ENCODE measurements around the gene IL2RA. TPM values are rescaled to one million over a fixed set of nuclear protein-coding genes. Genes with fewer than 3 reads are reported as not detected.
"Not testable (repeated sequence)": the region's sequence is repeated elsewhere in the genome, so short reads cannot be mapped to it uniquely, and the experiment has no call there.

The IL2RA gene
- total RNA-seq, 1 experiment from 2014 or later, result not detected

GRCh38 chr10:6006546-6006945 is 55.6 kb downstream of the IL2RA start:
- Histone ChIP-seq H3K4me1 (ENCODE audit: low read length) (no peaks in the 10 kb centered on the region), H3K9ac (ENCODE audit: low read length) (no peak overlapping the region), H3K4me2 (ENCODE audit: low read depth, low read length, poor library complexity, severe bottlenecking) (no peak overlapping the region), H3K9me2 (replicated peaks; ENCODE audit: insufficient read depth, low read length) (no peaks in the 10 kb centered on the region), H3K79me2 (ENCODE audit: low read length) (no peaks in the 10 kb centered on the region), H4K20me1 (ENCODE audit: insufficient read depth, low read depth, low read length) (no peaks in the 10 kb centered on the region), H3K4me3 (ENCODE audit: low read length) (no peak overlapping the region), H3K36me3 (ENCODE audit: insufficient read depth, low read length) (no peaks in the 10 kb centered on the region), H3K27ac (ENCODE audit: low read length) (no peak overlapping the region), H2AFZ (ENCODE audit: low read length) (no peak overlapping the region), H3K27me3 (ENCODE audit: low read length) (peaks cover 3% of the 10 kb centered on the region; the same call in 1 of the 2 replicates), H3K9me3 (ENCODE audit: low read length) (peaks cover 7% of the 10 kb centered on the region; the same call in 1 of the 2 replicates)
- no peak for DNase-seq

GRCh38 chr10:6005856-6006395 is 56.2 kb downstream of the IL2RA start:
- DNase-seq, result no peak
- Histone ChIP-seq H3K4me1 (ENCODE audit: low read length) (no peaks in the 10 kb centered on the region), H3K36me3 (ENCODE audit: insufficient read depth, low read length) (no peaks in the 10 kb centered on the region), H3K27me3 (ENCODE audit: low read length) (peaks cover 3% of the 10 kb centered on the region; the same call in 1 of the 2 replicates), H3K9ac (ENCODE audit: low read length) (no peak overlapping the region), H3K4me3 (ENCODE audit: low read length) (no peak overlapping the region), H4K20me1 (ENCODE audit: insufficient read depth, low read depth, low read length) (no peaks in the 10 kb centered on the region), H3K79me2 (ENCODE audit: low read length) (no peaks in the 10 kb centered on the region), H3K4me2 (ENCODE audit: low read depth, low read length, poor library complexity, severe bottlenecking) (no peak overlapping the region), H3K27ac (ENCODE audit: low read length) (no peak overlapping the region), H3K9me2 (replicated peaks; ENCODE audit: insufficient read depth, low read length) (no peaks in the 10 kb centered on the region), H2AFZ (ENCODE audit: low read length) (no peak overlapping the region), H3K9me3 (ENCODE audit: low read length) (peaks cover 7% of the 10 kb centered on the region; the same call in 1 of the 2 replicates)

GRCh38 chr10:6005161-6005804 is 56.9 kb downstream of the IL2RA start:
- not testable (repeated sequence) for H3K9me2 ChIP-seq (replicated peaks; ENCODE audit: insufficient read depth, low read length); H3K9me3 ChIP-seq (ENCODE audit: low read length)

GRCh38 chr10:6002809-6003510 is 59.2 kb downstream of the IL2RA start:
- H3K36me3 ChIP-seq (ENCODE audit: insufficient read depth, low read length), result no peaks in the 10 kb centered on the region
- no peak for DNase-seq

More at GRCh38 chr10:6005161-6005804, 56.9 kb downstream of the IL2RA start:
- H3K27ac ChIP-seq (ENCODE audit: low read length); H2AFZ ChIP-seq (ENCODE audit: low read length); H3K4me1 ChIP-seq (ENCODE audit: low read length); H3K4me2 ChIP-seq (ENCODE audit: low read depth, low read length, poor library complexity, severe bottlenecking); H4K20me1 ChIP-seq (ENCODE audit: insufficient read depth, low read depth, low read length); H3K4me3 ChIP-seq (ENCODE audit: low read length); H3K9ac ChIP-seq (ENCODE audit: low read length); H3K36me3 ChIP-seq (ENCODE audit: insufficient read depth, low read length); DNase-seq; H3K79me2 ChIP-seq (ENCODE audit: low read length); H3K27me3 ChIP-seq (ENCODE audit: low read length): not testable (repeated sequence)

GRCh38 chr10:5999440-6000165 is 62.6 kb downstream of the IL2RA start:
- Histone ChIP-seq H3K4me3 (ENCODE audit: low read length) (no peak overlapping the region), H4K20me1 (ENCODE audit: insufficient read depth, low read depth, low read length) (no peaks in the 10 kb centered on the region), H3K27ac (ENCODE audit: low read length) (no peak overlapping the region), H3K4me1 (ENCODE audit: low read length) (no peaks in the 10 kb centered on the region), H3K79me2 (ENCODE audit: low read length) (no peaks in the 10 kb centered on the region), H3K27me3 (ENCODE audit: low read length) (no peaks in the 10 kb centered on the region), H3K9me3 (ENCODE audit: low read length) (no peaks in the 10 kb centered on the region), H3K9ac (ENCODE audit: low read length) (no peak overlapping the region), H3K4me2 (ENCODE audit: low read depth, low read length, poor library complexity, severe bottlenecking) (no peak overlapping the region), H3K36me3 (ENCODE audit: insufficient read depth, low read length) (no peaks in the 10 kb centered on the region), H3K9me2 (replicated peaks; ENCODE audit: insufficient read depth, low read length) (no peaks in the 10 kb centered on the region), H2AFZ (ENCODE audit: low read length) (no peak overlapping the region)
- DNase-seq, result no peak

More at GRCh38 chr10:6002809-6003510, 59.2 kb downstream of the IL2RA start:
- H4K20me1 ChIP-seq (ENCODE audit: insufficient read depth, low read depth, low read length), result no peaks in the 10 kb centered on the region
- no peak overlapping the region for H3K9ac ChIP-seq (ENCODE audit: low read length)
- no peak overlapping the region for H3K4me2 ChIP-seq (ENCODE audit: low read depth, low read length, poor library complexity, severe bottlenecking)
- no peak overlapping the region for H3K27ac ChIP-seq (ENCODE audit: low read length)
- H2AFZ ChIP-seq (ENCODE audit: low read length), result no peak overlapping the region
- H3K9me2 ChIP-seq (replicated peaks; ENCODE audit: insufficient read depth, low read length), result no peaks in the 10 kb centered on the region
- H3K27me3 ChIP-seq (ENCODE audit: low read length), result peaks cover 3% of the 10 kb centered on the region; the same call in 1 of the 2 replicates
- no peak overlapping the region for H3K4me3 ChIP-seq (ENCODE audit: low read length)
- H3K9me3 ChIP-seq (ENCODE audit: low read length), result peaks cover 7% of the 10 kb centered on the region; the same call in 1 of the 2 replicates
- no peaks in the 10 kb centered on the region for H3K4me1 ChIP-seq (ENCODE audit: low read length)
- no peaks in the 10 kb centered on the region for H3K79me2 ChIP-seq (ENCODE audit: low read length)

GRCh38 chr10:5996696-5997095 is 65.5 kb downstream of the IL2RA start:
- Histone ChIP-seq H4K20me1 (ENCODE audit: insufficient read depth, low read depth, low read length) (no peaks in the 10 kb centered on the region), H3K79me2 (ENCODE audit: low read length) (no peaks in the 10 kb centered on the region), H3K27me3 (ENCODE audit: low read length) (no peaks in the 10 kb centered on the region), H3K4me3 (ENCODE audit: low read length) (no peak overlapping the region), H3K4me1 (ENCODE audit: low read length) (no peaks in the 10 kb centered on the region), H3K4me2 (ENCODE audit: low read depth, low read length, poor library complexity, severe bottlenecking) (no peak overlapping the region), H3K9me2 (replicated peaks; ENCODE audit: insufficient read depth, low read length) (no peaks in the 10 kb centered on the region), H3K9me3 (ENCODE audit: low read length) (no peaks in the 10 kb centered on the region; the same call in 1 of the 2 replicates), H3K36me3 (ENCODE audit: insufficient read depth, low read length) (0 out of 2 replicates have a peak, but pooled peaks cover 2% of the 10 kb centered on the region), H3K27ac (ENCODE audit: low read length) (no peak overlapping the region), H3K9ac (ENCODE audit: low read length) (no peak overlapping the region), H2AFZ (ENCODE audit: low read length) (no peak overlapping the region)
- DNase-seq, result no peak

GRCh38 chr10:5992398-5992797 is 69.8 kb downstream of the IL2RA start:
- Histone ChIP-seq H3K4me1 (ENCODE audit: low read length) (no peaks in the 10 kb centered on the region), H3K27ac (ENCODE audit: low read length) (no peak overlapping the region), H3K9me3 (ENCODE audit: low read length) (no peaks in the 10 kb centered on the region; the same call in 1 of the 2 replicates), H3K36me3 (ENCODE audit: insufficient read depth, low read length) (0 out of 2 replicates have a peak, but pooled peaks cover 3% of the 10 kb centered on the region), H4K20me1 (ENCODE audit: insufficient read depth, low read depth, low read length) (no peaks in the 10 kb centered on the region), H3K79me2 (ENCODE audit: low read length) (no peaks in the 10 kb centered on the region), H3K9me2 (replicated peaks; ENCODE audit: insufficient read depth, low read length) (no peaks in the 10 kb centered on the region), H2AFZ (ENCODE audit: low read length) (no peak overlapping the region), H3K27me3 (ENCODE audit: low read length) (no peaks in the 10 kb centered on the region), H3K4me2 (ENCODE audit: low read depth, low read length, poor library complexity, severe bottlenecking) (no peak overlapping the region), H3K9ac (ENCODE audit: low read length) (no peak overlapping the region), H3K4me3 (ENCODE audit: low read length) (no peak overlapping the region)
- no peak for DNase-seq

- Histone ChIP-seq H3K4me3 (ENCODE audit: low read length) (no peak overlapping the region), H3K27ac (ENCODE audit: low read length) (no peak overlapping the region), H3K4me2 (ENCODE audit: low read depth, low read length, poor library complexity, severe bottlenecking) (no peak overlapping the region)
Measured at GRCh38 chr10:5991708-5992107, 70.5 kb downstream of the IL2RA start.

More at GRCh38 chr10:5991708-5992107, 70.5 kb downstream of the IL2RA start:
- no peaks in the 10 kb centered on the region for H4K20me1 ChIP-seq (ENCODE audit: insufficient read depth, low read depth, low read length)
- no peaks in the 10 kb centered on the region for H3K79me2 ChIP-seq (ENCODE audit: low read length)
- DNase-seq, result no peak
- H3K27me3 ChIP-seq (ENCODE audit: low read length), result no peaks in the 10 kb centered on the region
- 0 out of 2 replicates have a peak, but pooled peaks cover 3% of the 10 kb centered on the region for H3K36me3 ChIP-seq (ENCODE audit: insufficient read depth, low read length)
- H3K9ac ChIP-seq (ENCODE audit: low read length), result no peak overlapping the region
- H3K4me1 ChIP-seq (ENCODE audit: low read length), result no peaks in the 10 kb centered on the region
- no peaks in the 10 kb centered on the region; the same call in 1 of the 2 replicates for H3K9me3 ChIP-seq (ENCODE audit: low read length)
- no peaks in the 10 kb centered on the region for H3K9me2 ChIP-seq (replicated peaks; ENCODE audit: insufficient read depth, low read length)
- H2AFZ ChIP-seq (ENCODE audit: low read length), result no peak overlapping the region
